NB4 (cell line): Measurements from ENCODE around the gene ARSB.

Experiments
- DNase-seq: peaks from one replicate; pipeline ENCODE4 v3.0.0; 2010; ENCODE audit warnings: low read depth
- H3K4me3 ChIP-seq: one replicate; pipeline ENCODE4 v1.5.1; 2011; ENCODE audit warnings: mild to moderate bottlenecking, low read depth, low read length, moderate library complexity
- CTCF ChIP-seq: IDR thresholded peaks from one replicate; pipeline ENCODE4 v1.5.1; 2012; ENCODE audit warnings: low read depth, low read length
- MYC ChIP-seq: IDR thresholded peaks from 2 replicates; pipeline ENCODE4 v1.6.1; 2011; ENCODE audit warnings: low read depth, low read length
- POLR2A ChIP-seq: IDR thresholded peaks from 2 replicates; pipeline ENCODE4 v1.6.1; 2011; ENCODE audit warnings: mild to moderate bottlenecking; ENCODE audit not compliant: insufficient read length; ENCODE audit errors: extremely low read depth
- TF ChIP-seq, protein P1 (sequence below): IDR thresholded peaks from 2 replicates; pipeline ENCODE4 v1.6.1; 2011; ENCODE audit warnings: low read depth, low read length

ARSB gene

GRCh38 chr5:78845470-78845869 lies 139.6 kb downstream of the ARSB start:
- H3K4me3 ChIP-seq, result no peak overlapping the region
- no peak for TF ChIP-seq CTCF
- TF ChIP-seq, protein P1, sequence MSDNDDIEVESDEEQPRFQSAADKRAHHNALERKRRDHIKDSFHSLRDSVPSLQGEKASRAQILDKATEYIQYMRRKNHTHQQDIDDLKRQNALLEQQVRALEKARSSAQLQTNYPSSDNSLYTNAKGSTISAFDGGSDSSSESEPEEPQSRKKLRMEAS, result no peak
- TF ChIP-seq MYC, result no peak
- no peak for TF ChIP-seq POLR2A
- DNase-seq, result no peak

DNA sequence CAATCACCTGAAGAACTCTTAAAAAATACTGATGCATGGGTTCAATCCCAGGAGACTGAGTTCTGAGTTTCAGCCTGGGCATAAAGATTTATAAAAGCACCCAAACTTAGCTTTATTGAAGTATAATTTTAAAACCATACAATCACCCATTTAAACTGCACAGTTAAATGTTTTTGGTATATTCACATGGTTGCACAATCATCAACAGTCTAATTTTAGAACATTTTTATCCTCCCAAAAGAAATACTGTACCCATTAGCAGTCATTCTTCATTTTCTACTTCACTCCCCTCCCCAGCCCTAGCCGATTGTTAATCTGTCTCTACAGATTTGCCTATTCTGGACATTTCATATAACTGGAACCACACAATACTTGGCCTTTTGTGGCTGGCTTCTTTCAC lies 141.7 kb downstream of the ARSB start:
- no peak for DNase-seq
- TF ChIP-seq POLR2A, result no peak
- TF ChIP-seq CTCF, result no peak
- TF ChIP-seq MYC, result no peak
- TF ChIP-seq, protein P1, result no peak
- no peak overlapping the region for H3K4me3 ChIP-seq

DNA sequence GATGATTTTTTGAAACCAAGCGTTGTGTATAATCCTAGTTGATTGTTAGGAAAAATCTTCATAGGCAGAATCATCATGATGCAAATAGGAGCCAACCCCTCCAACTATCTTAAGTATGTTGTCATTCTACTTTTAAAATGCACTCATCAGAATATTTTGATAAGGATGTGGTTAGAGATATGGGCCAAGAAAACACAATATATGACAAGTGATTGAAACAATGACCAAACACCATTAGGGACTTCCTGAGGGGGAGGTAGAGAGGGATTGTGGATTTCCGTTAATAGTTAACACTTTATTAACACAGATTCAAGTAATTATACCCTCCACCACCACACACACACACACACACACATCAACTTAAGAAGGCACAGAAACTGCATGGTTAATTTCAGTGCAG lies 143.3 kb downstream of the ARSB start:
- TF ChIP-seq POLR2A, result no peak
- no peak for TF ChIP-seq MYC
- no peak for TF ChIP-seq CTCF
- TF ChIP-seq, protein P1, result no peak
- DNase-seq, result no peak
- H3K4me3 ChIP-seq, result no peak overlapping the region

DNA sequence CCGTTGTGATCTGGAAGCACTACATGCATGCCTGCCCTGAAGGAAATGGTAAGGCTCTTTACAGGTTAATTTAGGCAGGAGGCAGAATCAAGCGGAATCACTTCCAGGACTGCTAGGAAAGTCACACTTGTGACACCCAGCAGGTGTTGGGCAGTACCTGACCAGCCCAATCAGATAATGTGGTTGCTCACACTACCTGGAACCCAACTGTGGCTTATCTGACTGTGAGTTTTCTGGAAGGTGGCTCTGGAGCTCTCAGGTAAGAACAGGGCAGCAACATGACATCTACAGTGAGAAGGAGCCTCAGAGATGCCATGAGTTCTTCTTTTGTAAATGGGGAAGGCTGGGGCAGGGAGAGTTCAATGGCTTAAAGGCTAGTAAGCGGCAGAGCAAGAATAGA lies 146.4 kb downstream of the ARSB start:
- H3K4me3 ChIP-seq, result no peak overlapping the region
- TF ChIP-seq, protein P1, result no peak
- TF ChIP-seq MYC, result no peak
- DNase-seq, result no peak

DNA sequence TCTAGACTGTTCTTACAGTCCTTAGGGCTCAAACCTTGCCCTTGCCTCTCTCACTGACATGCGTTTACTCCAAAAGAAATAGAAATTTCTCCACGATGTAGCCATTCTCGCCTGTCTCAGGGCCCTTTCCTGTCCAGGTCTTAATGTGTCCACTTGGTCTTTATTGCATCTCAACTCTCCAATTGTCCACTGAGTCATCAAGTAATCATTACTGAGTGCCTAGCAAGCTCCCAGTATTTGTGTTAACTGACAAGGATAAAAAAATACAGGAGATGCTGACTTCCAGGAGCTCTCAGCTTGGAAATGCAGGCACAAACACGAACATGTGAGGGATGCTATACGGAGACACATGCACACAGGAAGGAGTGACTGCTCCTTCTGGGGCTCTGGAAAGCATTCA lies 147.3 kb downstream of the ARSB start:
- H3K4me3 ChIP-seq, result no peak overlapping the region
- no peak for DNase-seq
- TF ChIP-seq MYC, result no peak
- TF ChIP-seq, protein P1, result no peak
- TF ChIP-seq CTCF, result no peak
- TF ChIP-seq POLR2A, result no peak

DNA sequence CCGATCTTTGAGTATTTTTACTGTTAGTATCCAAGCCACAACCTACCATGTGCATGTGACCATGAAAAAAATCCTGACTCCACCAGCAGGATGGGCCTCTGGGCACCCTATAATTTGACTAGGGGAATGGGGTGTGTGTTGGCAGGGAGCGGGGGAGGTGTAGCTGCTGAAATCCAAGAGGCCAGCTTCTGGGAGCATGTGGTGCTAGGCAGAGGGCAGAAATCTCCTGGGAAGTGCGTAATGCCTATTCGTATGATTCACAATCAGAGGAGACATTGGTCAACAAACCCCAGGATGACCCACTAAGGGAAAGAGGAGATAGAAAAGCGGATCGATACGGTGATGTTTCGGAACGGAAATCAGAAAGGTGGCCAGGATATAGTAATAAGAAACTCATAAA lies 149.9 kb downstream of the ARSB start:
- DNase-seq, result no peak
- TF ChIP-seq, protein P1, result no peak
- TF ChIP-seq MYC (no peak), POLR2A (no peak), CTCF (no peak)
- no peak overlapping the region for H3K4me3 ChIP-seq
